Smooth muscle cell (in vitro differentiated cells): ENCODE measurements around the gene GFAP. TPM values are rescaled to one million over a fixed set of nuclear protein-coding genes. Genes with fewer than 3 reads are reported as not detected.

ENCODE experiments used
- DNase-seq: peaks from one replicate; lab custom pipeline; 2025; ENCODE audit not compliant: unreplicated experiment; lab: John Stamatoyannopoulos, UW
- H2AFZ ChIP-seq: fragments of 200-600 bp; sonication (generic); 2 replicates; pipeline ENCODE4 v1.6.0; 2016; ENCODE audit warnings: antibody characterized with exemption, low read depth, mild to moderate bottlenecking
- H3F3A ChIP-seq: fragments of 200-600 bp; sonication (generic); 2 replicates; pipeline ENCODE4 v1.6.0; 2017; ENCODE audit warnings: antibody characterized with exemption, low read depth
- H3K27ac ChIP-seq: fragments of 200-600 bp; sonication (generic); 2 replicates; pipeline ENCODE4 v1.5.1; 2016; ENCODE audit warnings: low read depth, mild to moderate bottlenecking
- H3K27me3 ChIP-seq: fragments of 200-600 bp; sonication (generic); 2 replicates; pipeline ENCODE4 v1.6.1; 2016; ENCODE audit warnings: low read depth, mild to moderate bottlenecking
- H3K36me3 ChIP-seq: fragments of 200-600 bp; sonication (generic); 2 replicates; pipeline ENCODE4 v1.5.1; 2016; ENCODE audit warnings: low read depth
- H3K4me1 ChIP-seq: fragments of 200-600 bp; sonication (generic); 2 replicates; pipeline ENCODE4 v1.5.1; 2016; ENCODE audit warnings: low read depth
- H3K4me2 ChIP-seq: fragments of 200-600 bp; sonication (generic); 2 replicates; pipeline ENCODE4 v1.6.0; 2016; ENCODE audit warnings: mild to moderate bottlenecking
- H3K4me3 ChIP-seq: fragments of 200-600 bp; sonication (generic); 2 replicates; pipeline ENCODE4 v1.5.1; 2016; ENCODE audit warnings: mild to moderate bottlenecking
- H3K79me2 ChIP-seq: fragments of 200-600 bp; sonication (generic); 2 replicates; pipeline ENCODE4 v1.6.0; 2016; ENCODE audit warnings: low read depth, mild to moderate bottlenecking
- H3K9ac ChIP-seq: fragments of 200-600 bp; sonication (generic); 2 replicates; pipeline ENCODE4 v1.6.0; 2016; ENCODE audit warnings: low read depth
- H3K9me3 ChIP-seq: fragments of 200-600 bp; sonication (generic); replicated peaks from 2 replicates; pipeline ENCODE4 v1.5.1; 2016; ENCODE audit warnings: low read depth
- H4K20me1 ChIP-seq: fragments of 200-600 bp; sonication (generic); 2 replicates; pipeline ENCODE4 v1.6.0; 2016; ENCODE audit warnings: low read depth
- CTCF ChIP-seq: fragments of 200-600 bp; sonication (generic); IDR thresholded peaks from 2 replicates; pipeline ENCODE4 v1.5.1; 2017; ENCODE audit warnings: borderline replicate concordance, mild to moderate bottlenecking, antibody characterized with exemption; ENCODE audit not compliant: insufficient read depth, poor library complexity, severe bottlenecking
- WGBS: methylation state at CpG from one replicate; pipeline ENCODE4 v1.1.7; 2016; ENCODE audit warnings: low lambda C conversion rate; 5-methylcytosine and 5-hydroxymethylcytosine counted together
- polyA plus RNA-seq: library from polyadenylated mRNA; unstranded; fragments of >200 nt; fragmentation: Nextera tagmentation; extraction: Ambion mirVana; gene quantifications from 2 replicates; pipeline ENCODE4 v1.2.1, GENCODE V29; 2016
- total RNA-seq: library from RNA; depleted of rRNA; stranded (reverse); fragments of >200 nt; gene quantifications from 2 replicates; pipeline ENCODE4 v1.2.3, GENCODE V29; 2014

The GFAP gene
- total and polyA plus RNA-seq, 2 experiments from 2014 or later = 0.04 to 0.64 TPM

- no peak overlapping the region for H3K4me3 ChIP-seq
- no peaks in the 10 kb centered on the region for H4K20me1 ChIP-seq
- no peaks in the 10 kb centered on the region for H3F3A ChIP-seq
- no peaks in the 10 kb centered on the region for H3K79me2 ChIP-seq
- H3K27ac ChIP-seq = no peak overlapping the region
- H3K4me1 ChIP-seq = peaks cover 4% of the 10 kb centered on the region
- no peaks in the 10 kb centered on the region for H3K9me3 ChIP-seq
- no peaks in the 10 kb centered on the region for H3K36me3 ChIP-seq
- no peak for DNase-seq
- H3K4me2 ChIP-seq = no peak overlapping the region
- WGBS = 96% methylated on average over 6 of the region's 6 CpGs
- H2AFZ ChIP-seq = no peak overlapping the region
- H3K9ac ChIP-seq = no peak overlapping the region
- H3K27me3 ChIP-seq = peaks cover 10% of the 10 kb centered on the region
- no peak for TF ChIP-seq CTCF
Observed at GRCh38 chr17:44917456-44917855, 2.2 kb upstream of the GFAP start.

DNA sequence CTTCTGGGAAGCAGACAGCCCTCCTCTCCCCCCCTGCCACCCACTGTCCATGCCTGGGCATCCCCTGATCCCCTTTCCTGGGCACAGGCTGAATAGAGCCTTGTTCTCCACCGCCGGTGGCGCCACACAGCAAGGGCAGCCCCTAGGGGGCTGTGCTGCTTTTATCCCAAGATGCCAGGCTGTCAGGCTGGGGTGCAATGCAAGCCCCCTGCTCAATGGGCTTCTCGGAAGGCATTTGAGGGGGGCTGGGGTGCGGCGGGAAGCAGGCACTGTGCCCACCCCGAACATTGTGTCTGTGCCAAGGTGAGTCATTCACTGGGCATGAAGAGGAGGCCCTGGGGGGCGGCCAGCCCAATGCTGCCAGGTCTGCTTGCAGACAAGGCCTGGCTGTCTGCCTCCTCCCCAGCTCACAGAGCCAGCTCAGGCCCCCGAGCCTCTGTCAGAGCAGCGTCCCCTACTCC, 1.5 kb upstream of the GFAP start:
- H3K4me3 ChIP-seq = no peak overlapping the region
- WGBS = 94% methylated on average over 10 of the region's 10 CpGs
- no peaks in the 10 kb centered on the region for H3F3A ChIP-seq
- TF ChIP-seq CTCF = no peak
- peaks cover 4% of the 10 kb centered on the region for H3K4me1 ChIP-seq
- H3K79me2 ChIP-seq = no peaks in the 10 kb centered on the region
- H3K27ac ChIP-seq = no peak overlapping the region
- no peak overlapping the region for H3K4me2 ChIP-seq
- H3K27me3 ChIP-seq = peaks cover 10% of the 10 kb centered on the region
- DNase-seq = no peak
- H2AFZ ChIP-seq = no peak overlapping the region
- H4K20me1 ChIP-seq = no peaks in the 10 kb centered on the region
- H3K36me3 ChIP-seq = no peaks in the 10 kb centered on the region
- no peak overlapping the region for H3K9ac ChIP-seq
- H3K9me3 ChIP-seq = no peaks in the 10 kb centered on the region

DNA sequence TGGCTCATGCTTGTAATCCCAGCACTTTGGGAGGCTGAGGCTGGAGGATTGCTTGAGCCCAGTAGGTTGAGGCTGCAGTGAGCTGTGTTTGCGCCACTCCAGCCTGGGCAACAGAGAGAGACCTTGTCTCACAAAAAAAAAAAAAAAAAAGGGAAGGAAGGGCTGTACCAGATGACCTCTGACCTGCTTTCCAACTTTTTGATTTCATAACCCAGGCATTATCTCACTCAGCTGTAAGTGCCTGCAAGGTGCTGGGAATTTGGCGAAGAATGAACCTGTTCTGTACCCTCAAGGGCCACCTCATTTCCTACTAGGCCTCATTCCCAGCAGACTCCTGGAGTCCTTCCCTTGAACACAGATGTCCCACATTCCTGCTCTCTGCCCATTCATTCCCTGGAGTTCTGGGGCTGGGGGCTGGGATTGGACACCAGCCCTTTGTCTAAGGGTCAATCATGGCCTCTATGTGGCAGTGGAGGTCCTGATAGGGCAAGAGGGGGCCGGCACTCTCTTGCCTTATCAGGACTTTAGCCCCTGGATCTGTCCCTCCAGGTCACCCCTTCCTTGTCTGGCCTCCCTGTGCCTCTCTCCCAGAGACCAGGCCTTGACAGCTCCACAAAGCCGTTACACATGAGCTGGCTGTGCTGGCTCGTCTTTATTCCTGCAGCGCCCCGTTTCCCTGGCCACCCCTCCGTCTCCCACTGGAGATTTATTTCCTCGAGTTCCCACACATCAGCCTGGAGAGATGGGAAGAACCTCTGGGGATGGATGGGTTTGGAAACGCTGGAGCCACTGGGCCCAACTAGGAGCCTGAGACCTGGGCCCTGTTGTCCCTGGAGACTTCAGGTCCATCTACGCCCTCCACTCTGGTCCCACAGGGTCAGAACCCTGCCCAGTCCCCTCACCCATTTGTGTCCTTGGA, 821 bp upstream of the GFAP start:
- no peaks in the 10 kb centered on the region for H3K36me3 ChIP-seq
- no peak overlapping the region for H2AFZ ChIP-seq
- H3K9me3 ChIP-seq = no peaks in the 10 kb centered on the region
- H3K27ac ChIP-seq = no peak overlapping the region
- no peak for TF ChIP-seq CTCF
- no peak for DNase-seq
- H3K27me3 ChIP-seq = peaks cover 14% of the 10 kb centered on the region
- H3K4me3 ChIP-seq = no peak overlapping the region
- H4K20me1 ChIP-seq = no peaks in the 10 kb centered on the region
- H3F3A ChIP-seq = no peaks in the 10 kb centered on the region
- no peak overlapping the region for H3K4me2 ChIP-seq
- H3K4me1 ChIP-seq = peaks cover 2% of the 10 kb centered on the region
- no peak overlapping the region for H3K9ac ChIP-seq
- H3K79me2 ChIP-seq = no peaks in the 10 kb centered on the region
- 89% methylated on average over 11 of the region's 11 CpGs for WGBS
